GM12864 (cell line): ENCODE data around the gene UROC1.

ENCODE experiments used
- DNase-seq: peaks from one replicate; pipeline ENCODE4 v3.0.0-alpha.2; 2011; ENCODE audit warnings: low read depth
- H3K4me3 ChIP-seq: 2 replicates; pipeline ENCODE4 v1.5.1; 2011; ENCODE audit warnings: mild to moderate bottlenecking, low read depth, low read length, control low read depth
- CTCF ChIP-seq: IDR thresholded peaks from 2 replicates; pipeline ENCODE4 v1.5.1; 2011; ENCODE audit warnings: low read depth, mild to moderate bottlenecking, moderate library complexity, low read length, control low read depth, inconsistent platforms; ENCODE audit errors: missing control alignments

The UROC1 gene

DNA sequence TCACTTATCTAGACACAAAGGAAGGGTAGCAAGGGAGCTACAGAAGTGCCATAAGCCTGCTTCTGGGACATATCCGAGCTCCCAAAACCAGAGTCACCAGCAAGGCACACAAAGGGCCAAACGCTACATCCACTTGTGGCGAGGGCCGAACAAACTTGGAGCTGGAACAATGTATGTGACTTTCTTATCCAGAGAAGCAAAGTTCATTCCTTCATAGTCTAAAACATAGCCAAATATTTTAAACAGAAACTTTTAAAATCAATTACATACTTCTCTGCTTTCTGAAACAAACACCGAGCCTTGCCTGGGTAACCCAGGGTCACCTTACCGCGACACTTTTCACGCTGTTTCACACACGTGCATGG lies 57.8 kb downstream of the UROC1 start:
- no peak for TF ChIP-seq CTCF
- no peak for DNase-seq

GRCh38 chr3:126459111-126459762 lies 58.3 kb downstream of the UROC1 start:
- no peak overlapping the region for H3K4me3 ChIP-seq
- TF ChIP-seq CTCF = no peak
- no peak for DNase-seq

More for the DNA sequence above, 57.8 kb downstream of the UROC1 start:
- H3K4me3 ChIP-seq = no peak overlapping the region

DNA sequence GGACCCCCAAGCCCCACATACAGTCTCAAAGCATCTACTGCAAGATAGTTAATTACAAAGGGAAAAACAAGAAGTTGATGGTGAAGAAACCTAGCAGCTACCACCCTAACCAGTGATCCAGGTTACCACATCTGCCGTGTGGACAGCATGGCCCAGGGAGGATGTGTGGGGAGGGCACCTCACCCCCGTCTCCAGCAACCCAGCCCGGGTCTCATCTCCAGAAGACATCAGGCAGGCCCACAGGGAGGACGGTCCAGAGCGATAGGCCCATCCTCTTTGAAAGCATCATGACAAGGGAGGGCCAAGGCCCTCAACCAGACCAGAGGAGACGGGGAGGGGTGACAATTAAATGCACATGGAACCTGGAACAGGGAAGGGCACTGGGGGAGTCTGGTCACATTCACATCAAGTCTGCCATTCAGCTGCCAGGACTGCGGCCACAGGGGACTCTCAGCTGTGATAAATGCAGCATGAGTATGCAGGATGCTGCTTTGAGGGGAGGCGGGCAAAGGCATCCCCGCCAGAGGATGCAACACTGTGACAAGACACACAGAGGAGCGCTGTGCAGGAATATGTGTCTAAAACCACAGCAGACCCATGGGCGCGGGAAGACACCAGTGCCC lies 60.7 kb downstream of the UROC1 start:
- no peak overlapping the region for H3K4me3 ChIP-seq
- DNase-seq = no peak
- TF ChIP-seq CTCF = no peak

DNA sequence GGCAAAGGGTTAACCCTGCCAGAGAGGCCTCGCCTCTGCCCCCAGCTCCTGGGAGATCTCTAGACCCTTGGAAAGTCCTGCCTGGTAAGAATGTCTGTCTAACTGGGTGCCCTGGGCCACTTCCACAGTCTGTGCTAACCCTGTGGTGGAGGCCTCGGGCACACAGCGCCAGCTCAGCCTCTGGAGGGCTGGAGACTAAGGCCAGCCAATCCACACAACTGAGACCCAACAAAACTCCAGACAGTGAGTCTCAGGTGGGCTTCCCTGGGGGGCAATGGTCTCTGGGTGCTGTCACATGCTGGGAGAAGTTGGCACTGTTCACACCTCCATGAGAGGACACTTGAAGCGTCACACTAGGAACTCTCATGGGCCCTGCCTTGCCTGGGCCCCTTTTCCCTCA lies 61.4 kb downstream of the UROC1 start:
- H3K4me3 ChIP-seq = no peak overlapping the region
- no peak for DNase-seq
- no peak for TF ChIP-seq CTCF

- no peak overlapping the region for H3K4me3 ChIP-seq
- DNase-seq = no peak
- no peak for TF ChIP-seq CTCF
These were observed 63.0 kb downstream of the UROC1 start for GRCh38 chr3:126454437-126455198.

GRCh38 chr3:126454025-126454424 lies 63.5 kb downstream of the UROC1 start:
- H3K4me3 ChIP-seq = no peak overlapping the region
- no peak for TF ChIP-seq CTCF
- no peak for DNase-seq

- DNase-seq = no peak
- no peak for TF ChIP-seq CTCF
- no peak overlapping the region for H3K4me3 ChIP-seq
These were observed 65.4 kb downstream of the UROC1 start for GRCh38 chr3:126452213-126452612.
